Daoy (cell line): ENCODE results near the gene CORO7. TPM values are rescaled to one million over a fixed set of nuclear protein-coding genes. Genes with fewer than 3 reads are reported as not detected.

Experiments
- DNase-seq: peaks from one replicate; pipeline ENCODE4 v3.0.0-alpha.2; 2015; ENCODE audit warnings: low read depth
- total RNA-seq: library from RNA; depleted of rRNA; stranded (reverse); fragments of >200 nt; shearing (Covaris generic); gene quantifications from 2 replicates; pipeline ENCODE4 v1.2.3, GENCODE V29; 2014

CORO7 gene
- total RNA-seq, 1 experiment from 2014 or later, result 7.0 TPM

DNA sequence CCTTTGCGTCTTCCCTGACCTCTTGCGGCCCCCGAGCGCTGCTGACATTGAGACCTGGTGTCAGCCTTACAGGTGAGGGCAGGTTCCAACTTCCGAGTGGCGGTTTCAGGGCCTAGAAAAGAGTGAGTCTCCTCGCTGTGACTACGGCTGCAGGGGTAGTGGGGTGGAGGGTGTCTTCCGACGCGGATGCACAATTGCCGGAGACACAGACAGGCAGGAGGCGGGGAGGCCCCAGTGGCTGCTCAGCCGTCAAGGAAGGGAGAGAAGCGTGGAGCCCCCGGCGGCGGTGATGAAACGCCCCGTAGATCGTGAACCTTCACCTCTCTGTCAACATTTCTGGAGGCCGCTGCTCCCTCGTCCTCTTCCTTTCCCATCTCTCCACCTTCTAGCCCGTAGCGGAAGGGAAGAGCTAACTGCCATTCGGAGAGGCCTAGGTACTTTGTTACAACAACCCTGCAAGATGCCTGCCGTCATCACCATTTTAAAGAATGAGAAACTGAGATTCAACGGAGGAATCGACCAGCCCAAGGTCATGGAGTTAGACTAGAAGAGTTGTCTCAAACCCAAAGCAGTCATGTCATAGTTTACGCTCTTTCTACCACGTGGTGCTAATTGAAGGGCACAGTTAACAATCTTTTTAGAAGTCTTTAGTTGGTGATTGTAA lies 9.8 kb upstream of the CORO7 start:
- peak; percentile 20 for DNase-seq

DNA sequence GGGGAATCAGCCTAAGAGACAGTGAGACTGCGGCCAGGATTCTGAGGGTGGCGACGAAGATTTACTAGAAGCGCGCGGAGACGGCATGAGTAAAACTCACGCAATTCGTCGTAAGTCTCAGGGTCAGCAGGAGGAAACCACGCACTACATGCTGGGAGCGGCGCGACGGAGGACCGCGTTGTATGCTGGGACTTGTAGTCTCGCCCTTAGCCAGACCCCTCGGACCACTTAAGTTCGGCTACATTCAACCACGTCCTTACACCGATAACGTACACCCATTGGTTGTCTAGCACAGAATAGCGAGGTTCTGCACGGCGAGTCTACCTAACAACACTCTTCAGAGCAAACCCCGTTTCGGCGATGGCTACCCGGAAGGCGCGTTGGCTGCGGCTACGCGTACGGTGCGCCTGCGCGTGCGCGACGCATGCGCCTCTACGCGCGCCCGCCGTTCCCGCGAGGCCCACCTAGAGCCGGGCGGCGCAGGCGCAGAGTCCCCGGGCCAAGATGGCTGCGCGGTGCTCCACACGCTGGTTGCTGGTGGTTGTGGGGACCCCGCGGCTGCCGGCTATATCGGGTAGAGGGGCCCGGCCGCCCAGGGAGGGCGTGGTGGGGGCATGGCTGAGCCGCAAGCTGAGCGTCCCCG lies 9.1 kb upstream of the CORO7 start, which contains the start of gene DNAJA3:
Gene DNAJA3 (plus strand): TSS at position 491 of the 643 bp plus-strand sequence. CDS start 14 bp downstream, at position 505.
- DNase-seq, result peak; percentile 95

DNA sequence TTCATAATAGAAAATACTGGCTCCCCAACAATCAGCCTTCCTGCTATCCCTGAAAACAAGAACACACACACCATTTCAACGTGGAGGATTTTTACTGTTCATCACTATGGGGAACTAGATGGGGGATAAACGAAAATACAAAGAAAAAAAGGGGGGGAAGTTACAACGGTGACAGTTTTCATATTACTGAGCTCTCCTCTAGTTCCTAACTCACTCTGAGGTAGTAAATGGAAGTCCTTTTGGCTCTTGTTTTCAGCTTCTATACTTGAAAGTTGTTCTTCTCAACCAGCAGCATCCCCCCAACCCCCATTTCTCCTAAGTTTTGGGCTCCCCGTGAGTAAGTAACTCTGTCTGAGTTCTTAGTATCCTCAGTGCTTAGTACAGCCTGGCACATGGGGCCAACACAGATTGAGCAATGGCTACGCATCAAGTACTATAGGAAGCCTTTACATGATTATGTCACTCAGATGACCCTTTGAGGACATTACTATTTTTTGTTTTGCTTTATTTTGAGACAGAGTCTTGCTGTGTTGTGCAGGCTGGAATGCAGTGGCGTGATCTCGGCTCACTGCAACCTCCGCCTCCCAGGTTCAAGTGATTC lies 4.2 kb upstream of the CORO7 start:
- DNase-seq, result no peak

DNA sequence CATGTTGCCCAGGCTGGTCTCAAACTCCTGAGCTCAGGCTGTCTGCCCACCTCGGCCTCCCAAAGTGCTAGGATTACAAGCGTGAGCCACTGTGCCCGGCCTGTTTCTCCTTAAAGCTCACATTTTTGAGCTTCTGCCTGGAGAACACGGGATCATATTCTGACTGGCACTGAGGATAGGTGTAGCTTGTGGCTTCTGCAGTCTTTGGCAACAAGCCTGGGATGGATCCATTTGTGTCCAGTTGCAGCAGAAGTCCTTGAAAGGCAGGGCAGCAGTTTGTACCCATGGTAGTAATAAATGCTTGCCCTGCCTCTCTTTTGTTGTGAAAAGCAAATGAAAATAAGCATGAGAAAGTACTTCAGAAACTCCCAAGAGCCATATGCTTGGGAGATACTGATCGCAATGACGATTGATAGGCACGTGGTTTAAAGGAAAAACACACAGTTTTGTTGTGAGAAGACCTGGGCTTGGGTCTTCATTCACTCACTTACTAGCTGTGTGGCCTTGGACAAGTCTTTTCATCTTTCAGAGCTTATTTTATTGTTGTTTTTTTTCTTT lies 3.1 kb upstream of the CORO7 start:
- DNase-seq, result no peak

DNA sequence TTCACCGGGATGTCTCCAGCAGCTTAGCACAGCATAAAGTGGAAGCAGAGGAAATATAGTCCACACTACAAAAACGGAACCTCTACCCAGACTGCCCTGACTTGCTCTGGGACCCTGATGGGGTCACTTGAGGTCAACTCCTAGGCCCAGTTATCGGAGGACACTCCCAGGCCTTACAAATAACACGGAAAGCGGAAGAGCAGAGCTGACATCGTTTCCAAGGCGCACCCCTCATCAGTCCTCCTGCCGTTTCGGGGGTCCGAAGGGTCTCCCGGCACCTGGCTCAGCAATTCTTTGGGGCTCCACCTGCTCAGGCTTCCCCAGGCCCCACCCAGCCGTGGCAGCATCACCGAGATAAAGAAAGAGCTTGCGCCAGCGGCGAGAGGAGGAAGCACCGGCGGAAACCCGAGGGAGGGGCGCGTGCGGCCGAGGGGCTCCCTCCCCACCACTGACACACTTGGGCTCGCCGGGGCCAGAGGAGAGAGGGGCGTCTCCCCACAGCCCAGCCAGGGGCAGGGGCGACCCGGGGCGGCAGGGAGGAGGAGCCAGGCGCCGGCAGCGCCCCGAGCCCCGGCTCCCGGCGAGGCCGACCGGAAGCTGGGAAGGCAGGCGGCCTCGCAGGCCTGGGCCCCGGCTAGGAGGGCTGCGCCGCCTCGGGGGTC lies 727 bp downstream of the CORO7 start:
- peak; percentile 39 for DNase-seq

DNA sequence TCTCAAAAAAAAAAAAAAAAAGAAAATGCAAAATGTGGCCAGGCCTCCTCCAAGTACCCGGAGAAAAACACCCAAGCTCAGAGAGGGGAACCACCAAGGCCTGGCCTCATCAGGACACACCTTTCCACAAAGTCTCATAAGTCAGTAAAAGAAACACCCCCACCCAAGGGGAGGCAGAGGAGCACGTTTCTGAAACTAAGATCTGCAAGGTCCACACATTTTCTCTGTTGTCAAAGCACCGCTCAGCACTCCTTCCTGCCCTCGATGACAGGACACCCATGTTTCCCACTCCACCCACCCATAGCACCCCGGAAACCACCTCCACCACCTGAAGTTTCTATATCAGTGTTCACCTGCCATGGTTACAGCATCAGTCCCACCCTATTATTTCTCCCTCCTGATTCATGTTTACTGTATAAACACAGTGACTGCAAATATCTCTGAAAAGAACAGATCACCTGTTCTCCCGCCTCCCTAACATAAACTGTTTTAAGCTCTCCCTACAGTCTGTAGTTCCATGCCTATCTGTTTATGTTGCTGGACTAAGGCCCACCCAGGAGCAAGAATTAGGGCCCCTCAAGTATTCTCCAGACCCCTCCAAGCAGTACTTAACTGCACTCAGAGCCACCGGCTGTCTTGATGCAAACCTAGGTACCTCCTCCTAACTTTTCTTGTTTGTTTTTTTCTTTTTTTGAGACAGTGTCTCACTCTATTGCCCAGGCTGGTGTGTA lies 2.0 kb downstream of the CORO7 start:
- no peak for DNase-seq

DNA sequence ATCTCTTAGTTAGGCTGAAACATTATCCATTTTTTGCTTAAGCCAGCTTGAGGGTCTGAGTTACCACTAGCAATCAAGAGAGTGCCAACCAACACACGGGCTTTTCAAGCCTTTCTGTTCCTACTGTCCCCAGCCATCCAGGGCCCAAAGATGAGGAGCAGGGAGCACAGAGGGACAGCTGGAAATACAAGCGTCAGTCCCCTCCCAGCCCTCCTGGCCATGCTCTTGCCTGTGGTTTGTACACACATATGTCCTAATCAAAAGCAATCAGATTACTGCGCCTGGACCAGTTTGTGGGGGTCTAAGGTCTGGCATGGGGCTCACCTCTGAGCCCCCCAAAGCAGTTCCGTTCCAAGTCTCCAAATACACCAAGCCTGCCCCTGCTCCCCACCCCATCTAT lies 3.5 kb downstream of the CORO7 start:
- DNase-seq, result no peak

DNA sequence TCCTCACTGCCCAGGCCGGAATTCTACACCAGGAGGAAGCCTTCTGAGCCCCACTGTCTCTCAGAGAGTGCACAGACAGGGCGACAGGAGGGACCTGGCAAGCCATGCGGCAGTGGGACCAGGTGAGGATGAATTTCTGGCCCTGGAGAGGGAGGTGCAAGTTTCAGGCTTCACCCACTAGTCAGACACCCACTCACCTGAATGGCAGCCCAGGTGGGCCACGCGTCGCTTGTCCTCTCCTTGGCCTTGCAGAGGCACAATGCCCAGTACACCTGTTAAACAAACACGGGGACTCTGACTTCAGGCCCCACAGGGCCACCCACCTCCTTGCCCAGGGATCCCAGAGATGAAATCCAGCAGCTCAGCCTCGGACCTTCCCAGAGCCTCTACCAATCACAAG lies 4.2 kb downstream of the CORO7 start:
- DNase-seq, result no peak

DNA sequence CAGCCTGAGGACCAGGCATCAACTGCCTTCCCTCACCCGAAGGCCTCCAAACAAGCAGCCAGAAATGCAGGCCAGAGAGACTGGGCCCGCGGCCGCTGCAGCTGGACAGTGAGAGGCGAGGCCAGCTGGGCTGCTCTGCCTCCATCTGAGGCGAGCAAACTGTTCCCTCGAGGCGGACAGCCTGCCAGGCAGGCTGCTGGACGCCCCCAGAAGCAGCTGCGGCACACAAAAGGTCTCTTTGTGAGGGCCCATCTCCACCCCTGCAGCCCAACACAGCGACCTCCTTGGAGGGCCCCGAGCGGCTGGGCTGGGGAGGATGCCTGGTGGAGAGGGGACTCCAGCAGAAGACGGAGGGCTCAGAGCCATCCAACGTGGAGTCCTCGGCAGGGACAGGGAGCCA lies 4.7 kb downstream of the CORO7 start:
- DNase-seq, result no peak

DNA sequence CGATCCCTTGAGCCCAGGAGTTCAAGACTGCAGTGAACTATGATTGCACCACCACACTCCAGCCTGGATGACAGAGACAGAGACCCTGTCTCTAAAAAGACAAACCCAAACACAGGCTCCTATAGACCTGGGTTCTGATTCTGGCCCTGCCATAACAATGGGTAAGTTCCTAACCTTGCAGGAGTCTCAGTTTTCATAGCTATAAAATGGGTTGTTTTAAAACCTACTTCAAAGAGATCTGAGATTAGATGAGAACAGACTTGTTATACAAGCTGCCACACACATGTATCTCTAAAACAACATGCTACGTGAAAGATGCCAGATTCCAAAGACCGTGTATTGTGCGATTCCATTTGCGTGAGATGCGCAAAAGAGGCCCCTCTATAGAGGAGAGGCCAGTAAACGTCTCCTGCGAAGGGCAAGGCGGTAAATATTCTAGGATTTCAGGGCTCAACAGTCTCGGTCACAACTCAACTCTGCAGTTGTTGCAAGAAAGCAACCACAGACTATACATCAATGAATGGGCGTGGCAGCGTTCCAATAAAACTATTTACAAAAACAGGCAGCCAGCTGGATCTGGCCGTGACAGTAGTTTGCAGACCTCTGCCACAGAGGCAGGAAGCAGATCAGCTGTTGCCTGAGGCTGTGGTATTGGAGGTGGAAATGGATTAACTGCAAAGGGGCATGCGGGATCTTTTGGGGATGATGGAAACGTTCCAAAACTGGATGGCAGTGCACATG lies 5.9 kb downstream of the CORO7 start:
- DNase-seq, result peak; percentile 50

DNA sequence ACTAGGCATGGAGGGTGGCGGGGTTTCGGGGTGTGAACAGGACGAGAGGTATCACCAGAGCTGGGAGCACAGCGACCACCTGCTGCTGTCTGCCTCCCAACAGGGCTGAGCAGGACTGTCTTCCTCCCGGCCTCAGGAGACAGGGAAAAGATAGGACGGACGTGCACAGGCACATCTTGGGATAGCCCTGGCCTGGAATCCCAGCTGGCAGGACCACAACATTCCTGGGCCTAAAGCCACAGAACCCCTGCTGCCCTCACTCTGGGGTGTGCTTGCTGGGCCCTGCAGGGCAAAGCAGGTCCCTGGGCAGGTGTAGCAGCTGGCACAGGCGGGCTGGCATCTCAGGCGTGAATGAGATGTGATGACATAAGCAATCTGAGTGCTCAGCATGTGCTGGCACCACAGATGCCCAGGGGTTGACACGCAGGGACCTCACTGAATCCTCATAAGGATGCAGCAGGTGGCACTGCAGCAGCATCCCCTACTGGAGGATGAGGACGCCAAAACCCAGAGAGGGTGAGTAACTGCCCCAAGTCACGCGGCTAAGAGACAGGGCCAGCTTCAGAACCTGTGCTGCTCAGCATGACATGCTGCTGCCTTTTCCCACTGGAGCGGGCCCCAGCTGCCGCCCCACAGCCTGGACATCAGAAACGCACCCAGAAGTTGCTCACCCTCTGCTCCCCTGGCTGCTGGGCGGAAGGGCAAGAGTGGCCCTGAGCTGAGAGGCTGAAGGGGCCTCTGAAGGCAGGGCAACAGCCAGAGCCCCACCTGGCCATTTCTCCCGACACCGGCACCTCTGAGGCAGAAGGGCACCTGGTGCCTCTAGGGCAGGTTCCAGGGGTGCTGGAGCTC lies 7.1 kb downstream of the CORO7 start:
- DNase-seq, result no peak

DNA sequence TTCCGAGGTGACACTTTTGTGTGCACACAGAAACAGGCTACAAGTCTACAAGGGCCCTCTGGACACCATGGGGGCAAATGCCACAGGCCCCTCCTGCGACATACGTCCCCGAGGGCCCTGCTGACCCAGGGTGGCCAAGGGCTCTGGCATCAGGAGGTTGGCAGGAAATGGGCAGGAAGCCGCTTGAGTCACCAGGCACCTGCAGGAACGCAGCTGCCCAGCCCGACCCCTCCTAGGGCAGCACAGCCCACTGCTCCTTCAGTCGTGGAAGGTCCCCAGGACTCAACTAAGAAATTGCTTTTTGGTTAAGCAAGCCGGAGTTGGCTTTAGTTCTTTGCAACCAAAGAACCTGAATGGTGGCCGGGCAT lies 8.1 kb downstream of the CORO7 start:
- no peak for DNase-seq

DNA sequence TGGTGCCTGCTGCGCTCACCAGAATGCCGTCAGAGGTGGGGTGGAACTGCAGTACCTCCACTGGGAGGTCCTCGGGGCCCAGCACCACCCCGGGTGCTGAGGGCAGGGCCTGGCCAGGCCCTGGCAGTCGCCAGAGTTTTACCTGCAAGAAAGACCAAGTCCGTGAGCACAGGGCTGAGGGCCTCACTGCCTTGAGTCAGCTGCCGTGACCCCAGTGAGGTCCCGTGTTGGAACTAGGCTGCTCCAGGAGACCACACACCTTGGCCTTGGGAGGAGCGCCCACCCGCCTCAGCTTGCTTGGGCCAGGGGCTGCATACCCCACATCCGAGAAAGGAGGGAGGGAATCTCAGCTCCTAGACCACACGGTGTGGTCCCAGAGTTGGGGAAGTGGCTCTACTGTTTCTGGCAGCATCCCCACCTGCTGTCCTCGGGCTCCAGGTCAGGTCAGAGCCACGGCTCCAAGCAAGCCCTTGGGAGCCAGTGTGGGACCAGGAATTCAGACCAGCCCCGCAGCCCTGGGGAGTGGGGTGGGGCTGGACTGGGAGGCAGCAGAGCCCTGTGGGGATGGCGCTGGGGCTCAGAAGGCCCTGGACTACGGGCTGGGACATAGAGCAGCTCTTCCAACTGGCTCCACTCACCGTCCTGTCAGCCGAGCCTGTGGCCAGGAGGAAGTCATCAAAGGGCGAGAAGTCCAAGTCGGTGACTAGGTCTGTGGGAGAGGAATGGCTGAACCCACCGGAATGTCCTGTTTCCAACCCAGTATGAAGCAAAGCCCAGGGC lies 8.7 kb downstream of the CORO7 start:
- DNase-seq, result no peak

DNA sequence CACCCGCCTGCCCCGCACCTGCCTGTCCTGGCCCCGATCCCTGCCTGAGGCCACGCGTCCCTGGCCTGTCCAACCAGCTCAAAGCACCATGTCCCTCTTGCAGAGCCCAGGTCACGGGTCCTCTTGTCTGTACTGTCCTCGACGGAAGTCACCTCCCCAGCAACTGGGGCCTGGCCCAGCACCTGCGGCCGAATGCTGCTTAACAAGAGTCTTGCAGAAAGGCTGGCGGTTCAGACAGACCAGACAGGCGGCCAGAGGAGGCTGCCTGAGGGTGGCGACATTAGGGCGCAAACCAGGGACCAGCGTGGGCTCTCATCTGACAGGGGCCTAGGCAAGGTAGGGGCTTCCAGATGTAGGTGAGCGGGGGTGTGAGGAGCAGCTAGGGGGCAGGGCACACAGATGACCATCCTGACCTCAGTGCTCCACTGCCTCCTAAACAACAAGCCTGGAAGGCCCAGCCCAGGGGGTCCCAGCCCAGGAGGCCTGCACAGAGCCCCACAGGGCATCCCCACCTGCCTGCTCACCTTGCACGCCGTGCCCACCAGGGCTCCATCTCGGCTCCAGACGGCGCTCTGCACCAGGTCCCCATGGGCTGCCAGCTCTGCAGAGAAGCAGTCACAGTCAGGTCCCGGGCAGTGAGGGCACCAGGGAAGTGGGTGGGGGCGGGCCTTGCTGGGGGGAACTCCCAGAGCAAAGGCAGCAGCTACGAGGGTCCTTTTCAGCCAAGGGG lies 11.3 kb downstream of the CORO7 start:
- no peak for DNase-seq

DNA sequence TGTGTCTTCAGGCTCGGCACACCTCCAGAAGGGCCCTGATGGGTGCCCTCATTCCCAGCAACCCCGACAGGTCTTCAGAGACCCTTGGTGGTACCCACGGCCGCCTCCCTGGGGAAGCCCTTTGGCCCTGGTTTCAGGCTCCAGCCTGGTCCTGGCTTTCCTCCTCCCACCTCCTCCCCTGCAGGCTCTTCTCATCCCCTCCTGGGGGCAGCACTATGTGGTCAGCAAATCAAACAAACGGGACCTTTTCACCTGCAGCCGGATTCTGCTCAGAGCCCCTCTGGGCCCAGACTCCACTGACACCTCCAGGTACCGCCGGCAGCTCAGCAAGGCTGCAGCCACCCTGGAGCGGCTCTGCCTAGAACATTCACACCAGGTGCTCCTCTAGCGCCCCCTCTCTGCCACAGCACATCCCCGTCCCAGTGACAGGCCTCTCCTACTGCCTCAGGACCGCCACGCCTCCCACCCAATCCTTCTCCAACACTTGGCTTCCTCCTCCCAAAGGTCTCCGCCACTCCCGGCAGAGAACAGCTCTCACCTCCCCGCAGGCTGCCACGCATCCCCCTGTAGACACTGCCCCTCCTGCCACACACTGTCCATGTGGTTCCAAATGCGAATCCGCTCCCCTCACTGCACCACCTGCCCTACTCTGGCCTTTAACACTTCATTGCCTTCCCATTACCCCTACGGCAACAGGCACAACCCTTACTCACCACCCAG lies 12.0 kb downstream of the CORO7 start:
- DNase-seq, result peak; percentile 47

DNA sequence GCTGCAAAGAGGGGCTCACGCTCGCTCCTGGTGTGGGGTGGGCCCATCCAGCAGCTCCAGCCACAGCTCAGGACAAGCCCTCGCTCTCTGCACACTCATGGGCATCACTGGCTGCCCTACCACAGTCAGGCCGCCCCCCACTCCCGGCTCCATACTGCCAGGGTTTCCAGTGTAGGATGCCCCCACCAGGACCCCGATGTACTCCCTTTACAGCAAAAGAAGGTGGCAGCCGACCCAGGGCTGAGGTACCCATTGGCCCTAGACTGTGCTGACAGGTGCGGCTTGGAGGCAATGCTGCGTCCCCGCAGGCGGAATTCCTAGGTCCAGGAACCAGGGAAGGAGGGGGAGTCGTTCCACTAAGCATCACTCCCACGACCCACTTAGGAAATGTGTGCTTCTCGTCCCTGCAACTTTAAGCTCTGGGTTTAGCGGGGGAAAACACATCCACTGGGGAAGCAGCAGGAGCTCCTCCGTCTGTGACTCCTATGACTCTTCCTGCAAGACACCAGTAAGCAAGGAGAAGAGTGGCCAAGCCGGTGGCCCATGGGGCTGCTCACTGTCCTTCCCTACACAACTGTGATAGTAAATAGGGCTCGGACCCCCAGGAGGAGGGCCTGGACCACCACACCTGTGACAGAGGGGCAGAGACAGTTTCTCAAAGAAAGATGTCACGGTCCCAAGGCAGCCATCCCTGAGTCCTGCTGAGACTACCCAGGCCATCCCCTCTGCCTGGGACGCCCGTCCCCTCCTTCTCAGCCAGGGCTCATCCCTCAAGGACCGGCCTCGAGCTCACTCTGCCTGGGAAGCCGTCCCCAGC lies 13.1 kb downstream of the CORO7 start:
- no peak for DNase-seq
